ENCODE data around the gene SPATA31C2. TPM values are rescaled to one million over a fixed set of nuclear protein-coding genes. Genes with fewer than 3 reads are reported as not detected.
"Not testable (repeated sequence)": the region's sequence is repeated elsewhere in the genome, so short reads cannot be mapped to it uniquely, and the experiment has no call there.

The SPATA31C2 gene
- not detected in 2 replicates for total RNA-seq (2014; rRNA removed; shearing (Covaris generic))
- 0.05 TPM in 1 of 2 replicates, not detected in the other for polyA plus RNA-seq (2015; cell fraction: cytosol; rRNA removed)
- not detected in 2 replicates for polyA plus RNA-seq (2015; cell fraction: nucleus; rRNA removed)

- DNase-seq (ENCODE audit: low read depth, low spot score); in situ Hi-C loops (cut with HindIII; ENCODE audit: low pct_unique_long_range_greater_than_20kb, low sequenced_read_pairs): not testable (repeated sequence)
Measured at GRCh38 chr9:88138375-88138774, at the start of gene SPATA31C2. SPATA31C2 (minus strand) TSS chr9:88138475; CDS start chr9:88138446, 29 bp downstream.

GRCh38 chr9:88187631-88188030 is 49.4 kb upstream of the SPATA31C2 start:
- in situ Hi-C loops (cut with HindIII; ENCODE audit: low pct_unique_long_range_greater_than_20kb, low sequenced_read_pairs) = no loop called here
- no peak for DNase-seq (ENCODE audit: low read depth, low spot score)

- in situ Hi-C loops (cut with HindIII; ENCODE audit: low pct_unique_long_range_greater_than_20kb, low sequenced_read_pairs) = no loop called here
- no peak for DNase-seq (ENCODE audit: low read depth, low spot score)
Measured at GRCh38 chr9:88186495-88187110, 48.3 kb upstream of the SPATA31C2 start.

GRCh38 chr9:88184976-88185375 is 46.7 kb upstream of the SPATA31C2 start:
- in situ Hi-C loops (cut with HindIII; ENCODE audit: low pct_unique_long_range_greater_than_20kb, low sequenced_read_pairs) = no loop called here
- no peak for DNase-seq (ENCODE audit: low read depth, low spot score)

GRCh38 chr9:88183798-88184495 is 45.7 kb upstream of the SPATA31C2 start:
- in situ Hi-C loops (cut with HindIII; ENCODE audit: low pct_unique_long_range_greater_than_20kb, low sequenced_read_pairs) = no loop called here
- DNase-seq (ENCODE audit: low read depth, low spot score) = no peak

GRCh38 chr9:88182501-88182900 is 44.2 kb upstream of the SPATA31C2 start:
- DNase-seq (ENCODE audit: low read depth, low spot score) = no peak
- in situ Hi-C loops (cut with HindIII; ENCODE audit: low pct_unique_long_range_greater_than_20kb, low sequenced_read_pairs) = no loop called here

GRCh38 chr9:88180081-88180765 is 41.9 kb upstream of the SPATA31C2 start:
- in situ Hi-C loops (cut with HindIII; ENCODE audit: low pct_unique_long_range_greater_than_20kb, low sequenced_read_pairs) = no loop called here
- no peak for DNase-seq (ENCODE audit: low read depth, low spot score)

- no peak for DNase-seq (ENCODE audit: low read depth, low spot score)
- in situ Hi-C loops (cut with HindIII; ENCODE audit: low pct_unique_long_range_greater_than_20kb, low sequenced_read_pairs) = no loop called here
Measured at GRCh38 chr9:88179062-88179521, 40.8 kb upstream of the SPATA31C2 start.

GRCh38 chr9:88178641-88179040 is 40.4 kb upstream of the SPATA31C2 start:
- in situ Hi-C loops (cut with HindIII; ENCODE audit: low pct_unique_long_range_greater_than_20kb, low sequenced_read_pairs) = no loop called here
- no peak for DNase-seq (ENCODE audit: low read depth, low spot score)

GRCh38 chr9:88177371-88177770 is 39.1 kb upstream of the SPATA31C2 start:
- no peak for DNase-seq (ENCODE audit: low read depth, low spot score)
- in situ Hi-C loops (cut with HindIII; ENCODE audit: low pct_unique_long_range_greater_than_20kb, low sequenced_read_pairs) = no loop called here

- DNase-seq (ENCODE audit: low read depth, low spot score) = no peak
- in situ Hi-C loops (cut with HindIII; ENCODE audit: low pct_unique_long_range_greater_than_20kb, low sequenced_read_pairs) = no loop called here
Measured at GRCh38 chr9:88174324-88174723, 36.0 kb upstream of the SPATA31C2 start.

GRCh38 chr9:88173378-88173999 is 35.2 kb upstream of the SPATA31C2 start:
- peak; percentile 88 for DNase-seq (ENCODE audit: low read depth, low spot score)
- in situ Hi-C loops (cut with HindIII; ENCODE audit: low pct_unique_long_range_greater_than_20kb, low sequenced_read_pairs) = no loop called here

- DNase-seq (ENCODE audit: low read depth, low spot score) = no peak
- in situ Hi-C loops (cut with HindIII; ENCODE audit: low pct_unique_long_range_greater_than_20kb, low sequenced_read_pairs) = no loop called here
Measured at GRCh38 chr9:88169700-88170099, 31.4 kb upstream of the SPATA31C2 start.

- no peak for DNase-seq (ENCODE audit: low read depth, low spot score)
- in situ Hi-C loops (cut with HindIII; ENCODE audit: low pct_unique_long_range_greater_than_20kb, low sequenced_read_pairs) = no loop called here
Measured at GRCh38 chr9:88168564-88168963, 30.3 kb upstream of the SPATA31C2 start.

GRCh38 chr9:88166660-88167059 is 28.4 kb upstream of the SPATA31C2 start:
- in situ Hi-C loops (cut with HindIII; ENCODE audit: low pct_unique_long_range_greater_than_20kb, low sequenced_read_pairs) = no loop called here

GRCh38 chr9:88164850-88165249 is 26.6 kb upstream of the SPATA31C2 start:
- no peak for DNase-seq (ENCODE audit: low read depth, low spot score)
- in situ Hi-C loops (cut with HindIII; ENCODE audit: low pct_unique_long_range_greater_than_20kb, low sequenced_read_pairs) = no loop called here

More at GRCh38 chr9:88166660-88167059, 28.4 kb upstream of the SPATA31C2 start:
- DNase-seq (ENCODE audit: low read depth, low spot score) = no peak

GRCh38 chr9:88161144-88161543 is 22.9 kb upstream of the SPATA31C2 start:
- in situ Hi-C loops (cut with HindIII; ENCODE audit: low pct_unique_long_range_greater_than_20kb, low sequenced_read_pairs) = no loop called here
- DNase-seq (ENCODE audit: low read depth, low spot score) = no peak

Measured in SK-MEL-5 (cell line).